Aorta (tissue), 5 donors: ENCODE results near the gene FAM131B. TPM values are rescaled to one million over a fixed set of nuclear protein-coding genes. Genes with fewer than 3 reads are reported as not detected.
"Not testable (repeated sequence)": the region's sequence is repeated elsewhere in the genome, so short reads cannot be mapped to it uniquely, and the experiment has no call there.

Experiments used
- ATAC-seq: fragments of 200-7000 bp; cut with Tn5 transposase; one replicate; pipeline ENCODE4 v1.9.1; 2022; ENCODE audit warnings: moderate library complexity; ENCODE audit not compliant: low FRiP score
- DNase-seq, 2 donors: peaks; one replicate each; pipeline ENCODE4 v3.0.0-alpha.2; 2020
- H3K27ac ChIP-seq, 2 donors: one replicate each; pipeline ENCODE4 v1.5.1; 2013; ENCODE audit warnings: low read length in 2 of 2, mild to moderate bottlenecking in 2 of 2, moderate library complexity in 2 of 2, control low read depth in 1 of 2, inconsistent platforms in 1 of 2, low read depth in 1 of 2
- H3K27me3 ChIP-seq, 2 donors: one replicate each; pipeline ENCODE4 v1.6.1; 2013; ENCODE audit warnings: control low read depth in 1 of 2, low read length in 1 of 2, mild to moderate bottlenecking in 1 of 2, moderate library complexity in 1 of 2; ENCODE audit not compliant: insufficient read depth in 2 of 2, control insufficient read depth in 1 of 2
- H3K36me3 ChIP-seq, 2 donors: one replicate each; pipeline ENCODE4 v1.6.1; 2013; ENCODE audit warnings: control low read depth in 1 of 2, low read length in 1 of 2, mild to moderate bottlenecking in 1 of 2; ENCODE audit not compliant: insufficient read depth in 2 of 2, control insufficient read depth in 1 of 2
- H3K4me1 ChIP-seq, 2 donors: one replicate each; pipeline ENCODE4 v1.6.1; 2013; ENCODE audit warnings: low read length in 2 of 2, control low read depth in 1 of 2, mild to moderate bottlenecking in 1 of 2, moderate library complexity in 1 of 2; ENCODE audit not compliant: insufficient read depth in 2 of 2, control insufficient read depth in 1 of 2
- H3K4me3 ChIP-seq, 2 donors: one replicate each; pipeline ENCODE4 v1.5.1; 2013; ENCODE audit warnings: low read length in 2 of 2, control low read depth in 1 of 2, mild to moderate bottlenecking in 1 of 2
- H3K9me3 ChIP-seq: one replicate; pipeline ENCODE4 v1.6.1; 2013; ENCODE audit warnings: mild to moderate bottlenecking, low read length; ENCODE audit not compliant: control insufficient read depth
- WGBS, 2 donors: extraction: QIAGEN DNeasy Blood & Tissue Kit; methylation state at CpG; one replicate each; pipeline ENCODE4 v1.1.7; 2013; 5-methylcytosine and 5-hydroxymethylcytosine counted together
- intact Hi-C, 2 donors: fragments of 100-400 bp; cut with DNase I; formaldehyde crosslinking; loops; one replicate each; pipeline versions ENCODE4 v1.14.2 to v1.15.0; 2022
- polyA plus RNA-seq, 2 donors: library from polyadenylated mRNA; stranded (reverse); fragments of 200-250 nt; gene quantifications; one replicate each; pipeline ENCODE4 v1.2.3, GENCODE V29; 2013
- total RNA-seq, 2 donors: library from RNA; stranded (reverse); fragmentation: NEBNext Ultra II Directional; extraction: Animal tissue kit (Norgen Biotek cat#: 25700); gene quantifications; one replicate each; pipeline ENCODE4 v1.2.1, GENCODE V29; 2021
- donor health status: healthy with polysubstance abuse.
- donor health status: Bipolar disorder and iron deficiency.
- donor health status: DM: no; HTN: no; CAD: no.
- donor health status: DM: no; HTN: no; CAD: no.
- donor health status: DM: yes; HTN: yes; CAD: no.

The FAM131B gene
- total and polyA plus RNA-seq, 4 donors = 0.41 to 3.8 (median 1.9) TPM

DNA sequence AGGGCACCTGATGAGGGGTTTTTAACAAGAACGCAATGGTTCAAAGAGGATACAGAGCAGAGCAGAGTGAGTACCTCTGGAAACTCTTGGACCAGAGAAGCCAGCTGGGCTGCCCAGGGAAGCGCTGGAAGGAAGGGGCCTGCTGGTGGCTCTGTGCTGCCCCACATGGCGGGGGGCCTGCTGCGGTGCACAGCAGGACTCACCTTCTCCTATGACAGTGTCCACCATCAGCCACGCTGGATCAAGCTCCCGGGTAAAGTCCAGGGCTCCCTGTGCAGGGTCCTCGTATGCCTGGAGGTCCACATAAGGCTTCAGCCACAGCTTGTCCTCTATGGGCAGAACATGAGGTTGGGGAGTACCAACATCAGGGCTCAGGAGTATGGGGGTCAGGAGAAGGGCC is 33.7 kb upstream of the FAM131B start:
- Histone ChIP-seq H3K4me1 (no peaks in the 10 kb centered on the region), H3K9me3 (no peaks in the 10 kb centered on the region), H3K27ac (no peak overlapping the region), H3K36me3 (no peaks in the 10 kb centered on the region), H3K4me3 (no peak overlapping the region), H3K27me3 (no peaks in the 10 kb centered on the region)
- intact Hi-C loops = no loop called here
- ATAC-seq = no peak
- DNase-seq = no peak
- 82% methylated on average over 7 of the region's 7 CpGs for WGBS, 2 donors

DNA sequence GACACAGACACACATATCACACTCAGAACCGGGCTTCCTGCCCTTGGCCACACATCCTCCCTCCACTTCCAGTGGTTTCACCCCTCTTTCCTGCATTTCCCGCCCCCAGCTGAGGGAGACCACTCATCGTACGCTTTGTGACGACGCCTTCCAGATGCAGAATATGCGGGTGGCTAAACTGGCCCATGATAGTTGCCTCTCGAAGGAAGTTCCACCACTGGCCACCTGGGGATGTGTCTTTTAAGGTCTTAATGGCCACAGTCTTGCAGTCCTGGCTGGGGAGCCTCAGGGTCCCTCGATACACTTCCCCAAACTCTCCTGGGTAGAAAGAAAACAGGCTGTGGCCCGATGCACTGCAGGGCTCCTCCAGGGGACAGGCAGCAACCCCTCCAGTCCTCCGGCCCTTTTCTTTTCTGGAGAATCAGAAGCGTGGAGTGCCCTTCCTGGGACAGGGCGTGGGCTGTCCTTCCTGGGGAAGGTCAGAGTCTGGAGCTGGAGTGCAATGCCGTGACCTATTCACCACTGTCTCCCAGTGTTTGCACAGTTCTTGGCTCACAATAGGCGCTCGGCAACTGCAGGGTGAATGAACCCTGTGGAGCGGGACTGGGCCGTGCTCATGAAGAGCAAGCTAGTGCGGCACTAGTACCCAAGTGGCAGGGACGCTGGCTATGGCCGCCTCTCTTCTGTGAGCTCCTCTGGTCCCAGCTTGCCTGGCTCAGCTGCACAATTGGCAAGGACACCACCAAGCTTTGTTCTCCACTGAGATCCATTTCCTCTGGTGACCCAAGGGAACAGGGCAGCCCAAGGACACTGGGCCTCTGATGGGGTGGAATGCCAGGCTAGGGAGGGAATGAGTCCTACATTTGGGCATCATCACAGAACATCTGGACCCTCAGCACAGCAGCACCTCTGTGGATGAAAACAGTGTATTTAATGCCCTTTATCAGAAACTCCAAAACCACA is 33.0 kb upstream of the FAM131B start:
- H3K4me1 ChIP-seq = no peaks in the 10 kb centered on the region
- ATAC-seq (no peak), DNase-seq (no peak)
- H3K27ac ChIP-seq = no peak overlapping the region
- WGBS, 2 donors = 54 to 61% methylated on average over 21 of the region's 21 CpGs
- no peaks in the 10 kb centered on the region for H3K27me3 ChIP-seq
- H3K36me3 ChIP-seq = no peaks in the 10 kb centered on the region
- intact Hi-C loops = no loop called here
- no peak overlapping the region for H3K4me3 ChIP-seq
- no peaks in the 10 kb centered on the region for H3K9me3 ChIP-seq

DNA sequence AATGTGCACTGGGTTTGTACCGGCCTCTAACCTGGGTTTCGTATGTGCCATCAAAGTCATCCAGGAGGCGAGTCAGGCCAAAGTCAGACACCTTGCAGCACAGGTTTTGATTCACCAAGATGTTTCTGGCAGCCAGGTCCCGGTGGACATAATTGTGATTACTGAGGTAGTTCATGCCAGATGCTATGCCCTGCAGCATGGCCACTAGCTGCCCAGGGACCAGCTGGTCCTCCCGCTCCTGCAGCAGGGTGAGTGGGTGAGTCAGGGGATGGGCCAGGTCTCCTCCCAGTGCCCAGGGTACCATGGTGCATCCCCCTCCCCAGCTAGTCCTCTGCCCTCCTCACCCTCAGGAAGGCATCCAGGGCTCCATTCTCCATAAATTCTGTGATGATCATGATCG is 32.3 kb upstream of the FAM131B start:
- intact Hi-C loops = no loop called here
- no peak overlapping the region for H3K27ac ChIP-seq
- DNase-seq (no peak), ATAC-seq (no peak)
- no peaks in the 10 kb centered on the region for H3K36me3 ChIP-seq
- WGBS, 2 donors = 80 to 85% methylated on average over 6 of the region's 6 CpGs
- H3K4me1 ChIP-seq = no peaks in the 10 kb centered on the region
- H3K4me3 ChIP-seq = no peak overlapping the region
- no peaks in the 10 kb centered on the region for H3K27me3 ChIP-seq
- no peaks in the 10 kb centered on the region for H3K9me3 ChIP-seq

DNA sequence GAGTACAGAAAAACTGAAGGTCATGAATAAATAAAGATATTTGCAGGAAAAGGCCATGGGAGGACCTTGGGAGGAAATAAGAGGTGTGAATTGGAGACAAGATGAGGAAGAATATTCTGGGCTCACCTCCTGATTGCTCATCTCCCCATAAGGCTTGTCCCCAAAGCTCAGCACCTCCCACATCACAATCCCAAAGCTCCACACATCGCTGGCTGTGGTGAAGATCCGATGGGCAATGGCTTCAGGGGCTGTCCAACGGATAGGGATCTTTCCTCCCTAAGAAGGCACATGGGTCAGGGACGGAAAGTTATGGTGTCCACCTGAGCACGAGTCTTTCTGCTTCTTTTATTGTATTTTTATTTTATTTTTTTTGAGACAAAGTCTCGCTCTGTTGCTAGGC is 31.6 kb upstream of the FAM131B start:
- WGBS, 2 donors = 93 to 94% methylated on average over 6 of the region's 6 CpGs
- intact Hi-C loops = no loop called here
- H3K27me3 ChIP-seq = no peaks in the 10 kb centered on the region
- DNase-seq = no peak
- no peaks in the 10 kb centered on the region for H3K36me3 ChIP-seq
- no peak for ATAC-seq
- no peaks in the 10 kb centered on the region for H3K4me1 ChIP-seq
- H3K9me3 ChIP-seq = no peaks in the 10 kb centered on the region
- H3K27ac ChIP-seq = no peak overlapping the region
- H3K4me3 ChIP-seq = no peak overlapping the region

DNA sequence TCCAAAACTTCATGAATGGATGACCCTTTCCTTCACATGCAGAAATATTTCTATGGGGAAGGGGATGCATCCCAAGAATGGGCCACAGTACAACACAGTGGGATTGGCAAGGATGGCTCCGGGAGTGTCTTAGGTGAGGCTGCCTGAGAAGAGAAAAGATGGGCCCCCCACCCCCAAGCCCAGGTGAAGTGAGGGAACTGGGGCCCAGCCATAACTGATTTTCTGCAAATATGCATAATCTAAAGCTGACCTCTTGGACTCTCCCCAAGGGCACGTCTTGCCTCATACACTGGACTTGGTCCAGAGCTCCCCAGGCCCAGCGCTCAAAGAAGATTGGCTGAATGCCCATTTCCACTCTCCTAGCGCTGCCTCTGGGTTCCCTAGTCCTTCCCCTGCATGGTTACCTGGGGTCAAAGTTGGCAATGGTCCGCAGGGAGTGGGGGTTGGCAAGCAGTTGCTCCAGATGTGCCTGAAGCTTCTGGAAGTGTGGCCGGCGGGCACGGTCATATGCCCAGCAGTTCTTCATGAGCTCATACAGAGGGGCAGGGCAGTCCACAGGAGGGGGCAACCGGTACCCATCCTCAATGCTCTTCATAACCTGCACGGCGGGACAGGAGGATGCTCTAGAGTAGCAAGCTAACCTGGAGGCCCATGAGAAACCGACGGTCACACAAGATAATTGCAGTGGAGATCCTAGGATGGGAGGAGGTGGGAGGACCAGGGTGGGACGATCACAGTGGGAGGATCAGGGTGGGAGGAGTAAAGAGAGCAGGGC is 30.9 kb upstream of the FAM131B start:
- Histone ChIP-seq H3K4me3 (no peak overlapping the region), H3K36me3 (peaks cover 0 to 2% of the 10 kb centered on the region in 2 donors), H3K27ac (peak overlapping the region in 1 of 2 donors; percentile 56), H3K9me3 (no peaks in the 10 kb centered on the region), H3K4me1 (no peaks in the 10 kb centered on the region), H3K27me3 (no peaks in the 10 kb centered on the region)
- ATAC-seq (no peak), DNase-seq (no peak)
- 49 to 52% methylated on average over 14 of the region's 14 CpGs for WGBS, 2 donors
- intact Hi-C loops = no loop called here

DNA sequence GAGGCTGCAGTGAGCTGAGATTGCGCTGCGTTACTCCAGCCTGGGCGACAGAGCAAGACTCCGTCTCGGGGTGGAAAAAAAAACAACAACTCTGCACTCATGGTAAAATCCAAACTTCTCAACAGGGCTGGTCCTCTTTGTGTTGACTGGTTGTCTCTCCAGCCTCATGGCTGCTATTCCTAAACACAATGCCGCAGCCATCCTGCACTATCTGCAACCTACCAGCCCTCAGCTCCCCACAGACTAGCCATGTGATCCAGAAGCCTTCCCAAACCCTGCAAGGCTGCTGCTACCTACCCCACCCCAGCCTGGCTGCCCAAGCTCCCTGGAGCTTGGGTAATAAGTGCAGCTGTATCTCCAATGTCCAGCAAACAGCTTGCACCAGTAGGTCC is 30.4 kb upstream of the FAM131B start:
- Histone ChIP-seq H3K4me1 (no peaks in the 10 kb centered on the region), H3K4me3 (no peak overlapping the region), H3K27me3 (no peaks in the 10 kb centered on the region), H3K9me3 (no peaks in the 10 kb centered on the region), H3K36me3 (peaks cover 0 to 2% of the 10 kb centered on the region in 2 donors), H3K27ac (peak overlapping the region in 1 of 2 donors; percentile 56)
- DNase-seq (no peak), ATAC-seq (no peak)
- intact Hi-C loops = no loop called here
- 49 to 60% methylated on average over 6 of the region's 6 CpGs for WGBS, 2 donors

DNA sequence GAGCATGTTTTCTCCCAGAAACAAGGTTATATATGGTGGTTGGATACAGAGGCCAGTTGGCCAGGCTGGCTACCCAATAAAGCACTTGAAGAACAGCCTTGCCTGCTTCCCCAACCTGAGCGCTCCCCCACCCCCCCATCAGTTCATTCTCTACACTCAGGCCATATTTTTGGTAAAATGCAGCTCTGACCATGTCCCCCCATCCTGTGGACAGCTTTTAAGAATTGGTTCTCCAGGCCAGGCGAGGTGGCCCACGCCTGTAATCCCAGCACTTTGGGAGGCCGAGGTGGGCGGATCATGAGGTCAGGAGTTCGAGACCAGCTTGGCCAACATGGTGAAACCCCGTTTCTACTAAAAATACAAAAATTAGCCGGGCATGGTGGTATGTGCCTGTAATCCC is 29.9 kb upstream of the FAM131B start:
- H3K4me1 ChIP-seq, intact Hi-C loops, H3K27me3 ChIP-seq, ATAC-seq, H3K36me3 ChIP-seq, H3K4me3 ChIP-seq, H3K9me3 ChIP-seq: not testable (repeated sequence)
- peak in 1 of 2 donors; percentile 50 for DNase-seq
- WGBS, 2 donors = 53 to 59% methylated on average over 8 of the region's 8 CpGs
- peak overlapping the region in 1 of 2 donors; percentile 56 for H3K27ac ChIP-seq

DNA sequence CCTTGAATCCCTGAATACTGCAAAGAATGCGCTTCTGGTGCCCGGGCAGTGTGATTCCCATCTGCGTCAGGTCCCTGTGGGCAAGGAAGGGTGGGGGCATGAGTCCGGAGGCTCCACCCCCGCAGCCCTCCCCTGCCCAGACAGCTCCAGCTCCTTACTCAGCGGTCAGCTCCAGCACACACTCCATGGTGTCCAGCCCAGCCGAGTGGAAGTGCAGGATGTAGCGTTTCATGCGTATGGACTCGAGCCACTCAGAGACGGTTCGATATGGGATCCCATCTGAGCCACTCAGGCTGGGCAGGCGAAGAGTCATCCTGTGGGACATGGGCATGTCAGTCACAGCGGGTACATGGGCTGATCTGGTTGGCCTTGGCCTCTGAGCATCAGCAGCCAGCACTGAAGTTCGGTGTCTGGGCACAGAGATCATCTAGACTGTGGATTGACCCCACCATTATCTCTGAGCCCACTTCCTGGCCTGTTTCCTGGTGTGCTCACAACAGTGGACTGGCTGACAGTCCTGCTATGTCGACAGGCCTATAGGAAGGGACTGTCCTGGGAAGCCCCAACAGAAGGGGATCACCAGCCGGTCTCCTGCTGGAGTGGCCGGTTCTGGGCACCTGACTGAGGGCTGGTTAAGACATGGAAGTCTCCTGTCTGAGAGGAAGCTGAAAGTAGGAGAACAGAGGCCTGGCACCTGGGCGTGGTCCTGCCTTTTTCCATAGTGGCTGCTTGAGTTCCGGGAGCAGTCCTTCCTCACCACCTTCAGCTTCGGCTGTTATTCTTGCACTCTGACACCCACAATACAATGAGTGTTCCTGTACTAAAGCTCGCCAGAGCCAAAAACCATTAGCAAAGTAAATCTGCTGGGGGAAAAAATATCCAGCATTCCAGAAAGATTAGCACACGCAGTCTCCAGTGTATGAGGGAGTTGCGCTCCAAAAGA is 29.2 kb upstream of the FAM131B start:
- Histone ChIP-seq H3K4me3 (no peak overlapping the region), H3K9me3 (no peaks in the 10 kb centered on the region), H3K27ac (peak overlapping the region; percentile 70 to 98), H3K27me3 (no peaks in the 10 kb centered on the region), H3K4me1 (no peaks in the 10 kb centered on the region), H3K36me3 (peaks cover 0 to 2% of the 10 kb centered on the region in 2 donors)
- DNase-seq = peak; percentile 93 to 96
- peak; percentile 90 for ATAC-seq
- 2 to 7% methylated on average over 23 to 24 of the region's 24 CpGs for WGBS, 2 donors
- intact Hi-C loops = loop anchor here in 1 of 2 donors (1.0 kb wide), 1 partner anchor 10 kb away; the partner anchor contains the start of gene ZYX
